HepG2 (cell line): ENCODE measurements around the gene SETD1A. TPM values are rescaled to one million over a fixed set of nuclear protein-coding genes. Genes with fewer than 3 reads are reported as not detected.

Experiments
- NCOA2 ChIP-seq: sonication (generic); formaldehyde crosslinking; IDR thresholded peaks from 2 replicates; pipeline ENCODE4 v1.8.0; 2022; ENCODE audit warnings: inconsistent platforms
- ZEB1 ChIP-seq: IDR thresholded peaks from 2 replicates; pipeline ENCODE4 v1.6.1; 2012; ENCODE audit warnings: mild to moderate bottlenecking, low read depth, inconsistent platforms; ENCODE audit not compliant: insufficient replicate concordance
- ZNF143 ChIP-seq: sonication (generic); formaldehyde crosslinking; IDR thresholded peaks from 2 replicates; pipeline ENCODE4 v1.4.0; 2020; ENCODE audit warnings: missing genetic modification reagents
- ZNF282 ChIP-seq: fragments of 450-650 bp; IDR thresholded peaks from 2 replicates; pipeline ENCODE4 v1.6.1; 2018; ENCODE audit not compliant: partially characterized antibody
- ZNF841 ChIP-seq: sonication (generic); formaldehyde crosslinking; IDR thresholded peaks from 2 replicates; pipeline ENCODE4 v1.8.1; 2023; ENCODE audit warnings: missing genetic modification reagents, borderline replicate concordance
- ZSCAN12 ChIP-seq: sonication (generic); formaldehyde crosslinking; IDR thresholded peaks from 2 replicates; pipeline ENCODE4 v1.9.0; 2021; ENCODE audit warnings: mild to moderate bottlenecking, missing genetic modification reagents
- ZSCAN30 ChIP-seq: sonication (generic); formaldehyde crosslinking; IDR thresholded peaks from 2 replicates; pipeline ENCODE4 v1.5.0; 2020; ENCODE audit warnings: mild to moderate bottlenecking, missing genetic modification reagents
- polyA plus RNA-seq, 8 experiments: library from polyadenylated mRNA; depleted of rRNA in 3 of 8; stranded (reverse) in 7 of 8; unstranded in 1 of 8; fragments of >200 nt; fragmentation: Illumina TruSeq in 4 of 8; extraction: Trizol in 4 of 8; gene quantifications; 2 replicates each; pipeline versions ENCODE4 v1.2.1 to v1.2.3, GENCODE V29; 2011 to 2016; ENCODE audit warnings: low read depth in 4 of 8, missing spikeins in 1 of 8, mixed read lengths in 1 of 8; ENCODE audit not compliant: insufficient read depth in 1 of 8
- total RNA-seq, 5 experiments: library from RNA; depleted of rRNA; stranded (reverse); fragments of >200 nt; fragmentation: Illumina TruSeq; extraction: Trizol; gene quantifications; 2 replicates each; pipeline ENCODE4 v1.2.3, GENCODE V29; 2016; ENCODE audit warnings: low read depth in 1 of 5
- TF ChIP-seq, protein P1 (sequence below): IDR thresholded peaks from 2 replicates; pipeline ENCODE4 v1.6.1; 2016; ENCODE audit warnings: missing biosample characterization, missing genetic modification reagents, low read depth
- TF ChIP-seq, protein P2 (sequence below): sonication (generic); formaldehyde crosslinking; IDR thresholded peaks from 2 replicates; pipeline ENCODE4 v1.5.1; 2020; ENCODE audit warnings: mild to moderate bottlenecking, missing genetic modification reagents
- TF ChIP-seq, protein P3 (sequence below): sonication (generic); formaldehyde crosslinking; IDR thresholded peaks from 2 replicates; pipeline ENCODE4 v1.9.0; 2021; ENCODE audit warnings: mild to moderate bottlenecking, missing genetic modification reagents
- TF ChIP-seq, protein P4 (sequence below): sonication (generic); formaldehyde crosslinking; IDR thresholded peaks from 2 replicates; pipeline ENCODE4 v1.8.0; 2022; ENCODE audit warnings: mild to moderate bottlenecking, missing genetic modification reagents

Gene SETD1A
- total and polyA plus RNA-seq, 2 of the 13 experiments (the other 11 are each of a cell fraction or from before 2014, with no cell fraction given): 3.8 to 5.6 TPM

DNA sequence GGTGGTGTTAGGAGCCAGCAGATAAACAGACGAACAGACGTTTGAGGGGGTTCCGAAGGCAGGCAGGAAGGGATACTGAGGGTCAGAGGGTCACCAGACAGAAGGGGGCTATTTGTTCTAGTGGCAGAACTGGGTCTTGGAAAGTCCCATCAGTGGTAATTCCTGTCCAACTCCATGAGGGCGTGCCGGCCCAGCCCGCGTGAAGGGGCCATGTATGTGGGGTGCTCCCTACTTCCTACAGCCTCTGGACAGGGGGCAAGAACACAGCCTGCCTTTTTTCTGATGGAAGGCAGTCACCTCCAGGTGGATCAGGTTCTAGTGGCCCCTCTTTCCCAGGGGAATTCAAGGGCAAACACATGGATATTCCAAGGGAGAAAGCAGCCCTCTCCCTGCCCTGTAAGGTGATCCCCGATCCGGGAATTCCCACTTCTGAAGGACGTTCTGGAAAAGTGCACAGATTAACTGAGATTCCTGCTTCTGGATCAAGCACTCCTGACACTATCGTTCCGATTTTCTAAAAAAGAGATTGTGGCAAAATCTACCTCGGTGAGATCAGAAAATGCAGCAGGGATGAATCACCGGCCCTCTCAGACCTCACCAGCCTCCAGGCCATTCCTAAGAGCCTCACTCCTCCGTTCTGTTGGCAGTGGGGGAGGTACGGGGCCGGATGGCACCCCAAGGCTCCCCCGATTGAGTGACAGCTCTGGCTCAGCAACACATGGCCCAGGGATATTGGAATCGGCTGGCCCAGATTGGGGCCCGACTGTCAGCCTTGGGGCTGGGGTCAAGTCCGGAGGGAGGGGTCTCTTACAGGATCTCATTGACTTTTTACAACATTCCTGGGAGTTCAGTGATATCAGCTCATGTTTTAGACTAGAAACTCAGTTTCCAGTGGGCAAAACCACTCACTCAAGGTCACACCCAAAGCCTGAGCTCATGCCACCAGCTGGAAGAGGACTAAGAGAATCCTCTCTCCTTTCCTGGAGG lies 40.5 kb downstream of the SETD1A start (continued):
- TF ChIP-seq, protein P1, sequence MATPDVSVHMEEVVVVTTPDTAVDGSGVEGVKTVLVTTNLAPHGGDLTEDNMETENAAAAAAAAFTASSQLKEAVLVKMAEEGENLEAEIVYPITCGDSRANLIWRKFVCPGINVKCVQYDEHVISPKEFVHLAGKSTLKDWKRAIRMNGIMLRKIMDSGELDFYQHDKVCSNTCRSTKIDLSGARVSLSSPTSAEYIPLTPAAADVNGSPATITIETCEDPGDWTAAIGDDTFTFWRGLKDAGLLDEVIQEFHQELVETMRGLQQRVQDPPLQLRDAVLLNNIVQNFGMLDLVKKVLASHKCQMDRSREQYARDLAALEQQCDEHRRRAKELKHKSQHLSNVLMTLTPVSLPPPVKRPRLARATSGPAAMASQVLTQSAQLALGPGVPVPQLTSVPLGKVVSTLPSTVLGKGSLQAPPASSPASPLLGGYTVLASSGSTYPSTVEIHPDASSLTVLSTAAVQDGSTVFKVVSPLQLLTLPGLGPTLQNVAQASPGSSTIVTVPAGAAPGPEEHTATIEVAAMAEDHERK (CRISPR knock-in tag): no peak
- TF ChIP-seq, protein P2, sequence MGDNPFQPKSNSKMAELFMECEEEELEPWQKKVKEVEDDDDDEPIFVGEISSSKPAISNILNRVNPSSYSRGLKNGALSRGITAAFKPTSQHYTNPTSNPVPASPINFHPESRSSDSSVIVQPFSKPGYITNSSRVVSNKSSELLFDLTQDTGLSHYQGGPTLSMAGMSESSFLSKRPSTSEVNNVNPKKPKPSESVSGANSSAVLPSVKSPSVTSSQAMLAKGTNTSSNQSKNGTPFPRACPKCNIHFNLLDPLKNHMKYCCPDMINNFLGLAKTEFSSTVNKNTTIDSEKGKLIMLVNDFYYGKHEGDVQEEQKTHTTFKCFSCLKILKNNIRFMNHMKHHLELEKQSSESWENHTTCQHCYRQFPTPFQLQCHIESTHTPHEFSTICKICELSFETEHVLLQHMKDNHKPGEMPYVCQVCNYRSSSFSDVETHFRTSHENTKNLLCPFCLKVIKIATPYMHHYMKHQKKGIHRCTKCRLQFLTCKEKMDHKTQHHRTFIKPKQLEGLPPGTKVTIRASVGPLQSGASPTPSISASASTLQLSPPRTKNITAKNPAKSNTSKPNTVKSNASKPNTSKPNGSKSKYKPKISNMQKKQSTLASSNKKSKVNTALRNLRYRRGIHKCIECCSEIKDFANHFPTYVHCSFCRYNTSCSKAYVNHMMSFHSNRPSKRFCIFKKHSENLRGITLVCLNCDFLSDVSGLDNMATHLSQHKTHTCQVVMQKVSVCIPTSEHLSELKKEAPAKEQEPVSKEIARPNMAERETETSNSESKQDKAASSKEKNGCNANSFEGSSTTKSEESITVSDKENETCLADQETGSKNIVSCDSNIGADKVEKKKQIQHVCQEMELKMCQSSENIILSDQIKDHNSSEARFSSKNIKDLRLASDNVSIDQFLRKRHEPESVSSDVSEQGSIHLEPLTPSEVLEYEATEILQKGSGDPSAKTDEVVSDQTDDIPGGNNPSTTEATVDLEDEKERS (CRISPR knock-in tag): no peak
- TF ChIP-seq, protein P3, sequence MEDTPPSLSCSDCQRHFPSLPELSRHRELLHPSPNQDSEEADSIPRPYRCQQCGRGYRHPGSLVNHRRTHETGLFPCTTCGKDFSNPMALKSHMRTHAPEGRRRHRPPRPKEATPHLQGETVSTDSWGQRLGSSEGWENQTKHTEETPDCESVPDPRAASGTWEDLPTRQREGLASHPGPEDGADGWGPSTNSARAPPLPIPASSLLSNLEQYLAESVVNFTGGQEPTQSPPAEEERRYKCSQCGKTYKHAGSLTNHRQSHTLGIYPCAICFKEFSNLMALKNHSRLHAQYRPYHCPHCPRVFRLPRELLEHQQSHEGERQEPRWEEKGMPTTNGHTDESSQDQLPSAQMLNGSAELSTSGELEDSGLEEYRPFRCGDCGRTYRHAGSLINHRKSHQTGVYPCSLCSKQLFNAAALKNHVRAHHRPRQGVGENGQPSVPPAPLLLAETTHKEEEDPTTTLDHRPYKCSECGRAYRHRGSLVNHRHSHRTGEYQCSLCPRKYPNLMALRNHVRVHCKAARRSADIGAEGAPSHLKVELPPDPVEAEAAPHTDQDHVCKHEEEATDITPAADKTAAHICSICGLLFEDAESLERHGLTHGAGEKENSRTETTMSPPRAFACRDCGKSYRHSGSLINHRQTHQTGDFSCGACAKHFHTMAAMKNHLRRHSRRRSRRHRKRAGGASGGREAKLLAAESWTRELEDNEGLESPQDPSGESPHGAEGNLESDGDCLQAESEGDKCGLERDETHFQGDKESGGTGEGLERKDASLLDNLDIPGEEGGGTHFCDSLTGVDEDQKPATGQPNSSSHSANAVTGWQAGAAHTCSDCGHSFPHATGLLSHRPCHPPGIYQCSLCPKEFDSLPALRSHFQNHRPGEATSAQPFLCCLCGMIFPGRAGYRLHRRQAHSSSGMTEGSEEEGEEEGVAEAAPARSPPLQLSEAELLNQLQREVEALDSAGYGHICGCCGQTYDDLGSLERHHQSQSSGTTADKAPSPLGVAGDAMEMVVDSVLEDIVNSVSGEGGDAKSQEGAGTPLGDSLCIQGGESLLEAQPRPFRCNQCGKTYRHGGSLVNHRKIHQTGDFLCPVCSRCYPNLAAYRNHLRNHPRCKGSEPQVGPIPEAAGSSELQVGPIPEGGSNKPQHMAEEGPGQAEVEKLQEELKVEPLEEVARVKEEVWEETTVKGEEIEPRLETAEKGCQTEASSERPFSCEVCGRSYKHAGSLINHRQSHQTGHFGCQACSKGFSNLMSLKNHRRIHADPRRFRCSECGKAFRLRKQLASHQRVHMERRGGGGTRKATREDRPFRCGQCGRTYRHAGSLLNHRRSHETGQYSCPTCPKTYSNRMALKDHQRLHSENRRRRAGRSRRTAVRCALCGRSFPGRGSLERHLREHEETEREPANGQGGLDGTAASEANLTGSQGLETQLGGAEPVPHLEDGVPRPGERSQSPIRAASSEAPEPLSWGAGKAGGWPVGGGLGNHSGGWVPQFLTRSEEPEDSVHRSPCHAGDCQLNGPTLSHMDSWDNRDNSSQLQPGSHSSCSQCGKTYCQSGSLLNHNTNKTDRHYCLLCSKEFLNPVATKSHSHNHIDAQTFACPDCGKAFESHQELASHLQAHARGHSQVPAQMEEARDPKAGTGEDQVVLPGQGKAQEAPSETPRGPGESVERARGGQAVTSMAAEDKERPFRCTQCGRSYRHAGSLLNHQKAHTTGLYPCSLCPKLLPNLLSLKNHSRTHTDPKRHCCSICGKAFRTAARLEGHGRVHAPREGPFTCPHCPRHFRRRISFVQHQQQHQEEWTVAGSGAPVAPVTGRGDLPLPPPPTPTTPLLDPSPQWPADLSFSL: 0 out of 2 replicates have a peak, but pooled peaks have one; percentile 38
- TF ChIP-seq, protein P4, sequence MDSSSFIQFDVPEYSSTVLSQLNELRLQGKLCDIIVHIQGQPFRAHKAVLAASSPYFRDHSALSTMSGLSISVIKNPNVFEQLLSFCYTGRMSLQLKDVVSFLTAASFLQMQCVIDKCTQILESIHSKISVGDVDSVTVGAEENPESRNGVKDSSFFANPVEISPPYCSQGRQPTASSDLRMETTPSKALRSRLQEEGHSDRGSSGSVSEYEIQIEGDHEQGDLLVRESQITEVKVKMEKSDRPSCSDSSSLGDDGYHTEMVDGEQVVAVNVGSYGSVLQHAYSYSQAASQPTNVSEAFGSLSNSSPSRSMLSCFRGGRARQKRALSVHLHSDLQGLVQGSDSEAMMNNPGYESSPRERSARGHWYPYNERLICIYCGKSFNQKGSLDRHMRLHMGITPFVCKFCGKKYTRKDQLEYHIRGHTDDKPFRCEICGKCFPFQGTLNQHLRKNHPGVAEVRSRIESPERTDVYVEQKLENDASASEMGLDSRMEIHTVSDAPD (CRISPR knock-in tag): no peak
- TF ChIP-seq ZNF143 (no peak), ZSCAN12 (CRISPR knock-in tag) (no peak; the same call in 1 of the 2 replicates), ZNF282 (no peak), ZSCAN30 (CRISPR knock-in tag) (peak; percentile 97), ZEB1 (no peak), NCOA2 (CRISPR knock-in tag) (no peak), ZNF841 (CRISPR knock-in tag) (no peak)
